Smooth muscle cell (in vitro differentiated cells): ENCODE data around the gene RANBP6. TPM values are rescaled to one million over a fixed set of nuclear protein-coding genes. Genes with fewer than 3 reads are reported as not detected.

ENCODE experiments used
- DNase-seq: peaks from one replicate; lab custom pipeline; 2025; ENCODE audit not compliant: unreplicated experiment; lab: John Stamatoyannopoulos, UW
- H2AFZ ChIP-seq: fragments of 200-600 bp; sonication (generic); 2 replicates; pipeline ENCODE4 v1.6.0; 2016; ENCODE audit warnings: antibody characterized with exemption, low read depth, mild to moderate bottlenecking
- H3F3A ChIP-seq: fragments of 200-600 bp; sonication (generic); 2 replicates; pipeline ENCODE4 v1.6.0; 2017; ENCODE audit warnings: antibody characterized with exemption, low read depth
- H3K27ac ChIP-seq: fragments of 200-600 bp; sonication (generic); 2 replicates; pipeline ENCODE4 v1.5.1; 2016; ENCODE audit warnings: low read depth, mild to moderate bottlenecking
- H3K27me3 ChIP-seq: fragments of 200-600 bp; sonication (generic); 2 replicates; pipeline ENCODE4 v1.6.1; 2016; ENCODE audit warnings: low read depth, mild to moderate bottlenecking
- H3K36me3 ChIP-seq: fragments of 200-600 bp; sonication (generic); 2 replicates; pipeline ENCODE4 v1.5.1; 2016; ENCODE audit warnings: low read depth
- H3K4me1 ChIP-seq: fragments of 200-600 bp; sonication (generic); 2 replicates; pipeline ENCODE4 v1.5.1; 2016; ENCODE audit warnings: low read depth
- H3K4me2 ChIP-seq: fragments of 200-600 bp; sonication (generic); 2 replicates; pipeline ENCODE4 v1.6.0; 2016; ENCODE audit warnings: mild to moderate bottlenecking
- H3K4me3 ChIP-seq: fragments of 200-600 bp; sonication (generic); 2 replicates; pipeline ENCODE4 v1.5.1; 2016; ENCODE audit warnings: mild to moderate bottlenecking
- H3K79me2 ChIP-seq: fragments of 200-600 bp; sonication (generic); 2 replicates; pipeline ENCODE4 v1.6.0; 2016; ENCODE audit warnings: low read depth, mild to moderate bottlenecking
- H3K9ac ChIP-seq: fragments of 200-600 bp; sonication (generic); 2 replicates; pipeline ENCODE4 v1.6.0; 2016; ENCODE audit warnings: low read depth
- H3K9me3 ChIP-seq: fragments of 200-600 bp; sonication (generic); replicated peaks from 2 replicates; pipeline ENCODE4 v1.5.1; 2016; ENCODE audit warnings: low read depth
- H4K20me1 ChIP-seq: fragments of 200-600 bp; sonication (generic); 2 replicates; pipeline ENCODE4 v1.6.0; 2016; ENCODE audit warnings: low read depth
- WGBS: methylation state at CpG from one replicate; pipeline ENCODE4 v1.1.7; 2016; ENCODE audit warnings: low lambda C conversion rate; 5-methylcytosine and 5-hydroxymethylcytosine counted together
- polyA plus RNA-seq: library from polyadenylated mRNA; unstranded; fragments of >200 nt; fragmentation: Nextera tagmentation; extraction: Ambion mirVana; gene quantifications from 2 replicates; pipeline ENCODE4 v1.2.1, GENCODE V29; 2016
- total RNA-seq: library from RNA; depleted of rRNA; stranded (reverse); fragments of >200 nt; gene quantifications from 2 replicates; pipeline ENCODE4 v1.2.3, GENCODE V29; 2014
- TF ChIP-seq, protein P1 (sequence below): fragments of 200-600 bp; sonication (generic); IDR thresholded peaks from 2 replicates; pipeline ENCODE4 v1.5.1; 2017; ENCODE audit warnings: borderline replicate concordance, mild to moderate bottlenecking, antibody characterized with exemption; ENCODE audit not compliant: insufficient read depth, poor library complexity, severe bottlenecking

The RANBP6 gene
- total and polyA plus RNA-seq, 2 experiments from 2014 or later, result 14.1 to 41.9 TPM

DNA sequence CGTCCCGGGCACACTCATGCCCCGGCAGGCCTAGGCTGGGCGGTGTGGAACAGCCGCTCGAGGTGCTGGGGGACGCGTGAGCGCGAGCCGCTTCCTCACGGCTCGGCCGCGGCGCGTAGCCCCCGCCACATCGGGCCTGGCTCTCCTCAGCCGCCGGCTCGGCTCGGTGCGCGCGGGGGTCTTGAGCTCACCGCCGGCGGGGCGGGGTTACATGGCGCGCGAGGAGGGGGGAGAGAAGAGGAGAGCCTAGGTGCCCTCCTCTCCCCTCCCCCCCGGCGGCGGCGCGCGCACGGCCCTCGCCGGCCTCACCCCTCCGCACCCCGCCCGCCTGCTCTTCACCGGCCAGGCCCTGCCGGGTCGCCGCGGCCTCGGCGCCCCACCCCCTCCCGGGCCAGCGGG, 7.7 kb downstream of the RANBP6 start:
- WGBS, result under 1% methylated on average over 26 of the region's 54 CpGs
- peak overlapping the region; percentile 100 for H3K4me3 ChIP-seq
- peak; percentile 82 for DNase-seq
- peaks cover 20% of the 10 kb centered on the region for H3F3A ChIP-seq
- H3K4me2 ChIP-seq, result peak overlapping the region; percentile 96
- peak overlapping the region; percentile 93 for H2AFZ ChIP-seq
- no peaks in the 10 kb centered on the region for H3K27me3 ChIP-seq
- H3K36me3 ChIP-seq, result no peaks in the 10 kb centered on the region
- H3K27ac ChIP-seq, result peak overlapping the region; percentile 98
- H3K4me1 ChIP-seq, result peaks cover 18% of the 10 kb centered on the region
- H3K9ac ChIP-seq, result peak overlapping the region; percentile 96
- H3K9me3 ChIP-seq, result no peaks in the 10 kb centered on the region
- H4K20me1 ChIP-seq, result peaks cover 61% of the 10 kb centered on the region
- TF ChIP-seq, protein P1, sequence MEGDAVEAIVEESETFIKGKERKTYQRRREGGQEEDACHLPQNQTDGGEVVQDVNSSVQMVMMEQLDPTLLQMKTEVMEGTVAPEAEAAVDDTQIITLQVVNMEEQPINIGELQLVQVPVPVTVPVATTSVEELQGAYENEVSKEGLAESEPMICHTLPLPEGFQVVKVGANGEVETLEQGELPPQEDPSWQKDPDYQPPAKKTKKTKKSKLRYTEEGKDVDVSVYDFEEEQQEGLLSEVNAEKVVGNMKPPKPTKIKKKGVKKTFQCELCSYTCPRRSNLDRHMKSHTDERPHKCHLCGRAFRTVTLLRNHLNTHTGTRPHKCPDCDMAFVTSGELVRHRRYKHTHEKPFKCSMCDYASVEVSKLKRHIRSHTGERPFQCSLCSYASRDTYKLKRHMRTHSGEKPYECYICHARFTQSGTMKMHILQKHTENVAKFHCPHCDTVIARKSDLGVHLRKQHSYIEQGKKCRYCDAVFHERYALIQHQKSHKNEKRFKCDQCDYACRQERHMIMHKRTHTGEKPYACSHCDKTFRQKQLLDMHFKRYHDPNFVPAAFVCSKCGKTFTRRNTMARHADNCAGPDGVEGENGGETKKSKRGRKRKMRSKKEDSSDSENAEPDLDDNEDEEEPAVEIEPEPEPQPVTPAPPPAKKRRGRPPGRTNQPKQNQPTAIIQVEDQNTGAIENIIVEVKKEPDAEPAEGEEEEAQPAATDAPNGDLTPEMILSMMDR, result no peak
- H3K79me2 ChIP-seq, result peaks cover 69% of the 10 kb centered on the region

DNA sequence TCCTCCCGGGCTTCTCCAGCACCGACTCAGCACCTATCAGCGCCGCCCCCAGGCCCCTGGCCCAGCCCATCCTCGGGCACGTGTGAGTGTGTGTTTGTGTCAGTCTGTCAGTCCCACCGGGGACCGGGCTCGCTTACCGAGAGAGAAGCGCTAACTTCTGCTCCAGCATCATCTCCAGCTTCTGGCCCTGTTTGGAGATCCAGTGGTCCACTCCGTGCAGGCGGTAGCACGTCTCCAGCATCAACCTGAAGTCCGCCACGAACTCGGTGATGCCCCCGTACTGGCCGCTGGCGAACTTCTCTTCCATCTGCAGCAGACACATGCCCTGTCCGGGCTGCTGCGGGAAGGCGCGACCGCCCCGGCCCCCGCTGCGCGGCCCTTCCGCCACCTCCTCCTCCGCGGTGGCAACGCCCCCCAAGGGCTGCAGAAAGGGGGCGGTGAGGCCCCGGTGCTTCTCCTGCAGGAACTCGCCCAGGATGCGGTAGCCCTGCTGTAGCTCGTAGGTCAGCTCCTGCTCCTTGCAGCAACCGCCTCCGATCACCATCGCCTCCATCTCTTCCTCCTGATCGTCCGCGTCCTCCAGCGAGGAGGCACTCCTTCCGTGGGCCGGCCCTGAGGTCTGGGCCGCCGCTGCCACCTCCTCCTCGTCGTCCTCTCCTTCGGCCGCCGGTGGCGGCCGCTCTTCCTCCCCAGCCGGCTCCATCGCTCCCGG, 8.2 kb downstream of the RANBP6 start:
- Histone ChIP-seq H3K27me3 (no peaks in the 10 kb centered on the region), H3F3A (peaks cover 14% of the 10 kb centered on the region), H3K4me1 (peaks cover 13% of the 10 kb centered on the region), H3K79me2 (peaks cover 69% of the 10 kb centered on the region), H3K9ac (peak overlapping the region; percentile 96), H2AFZ (peak overlapping the region; percentile 70), H3K36me3 (no peaks in the 10 kb centered on the region), H3K4me2 (peak overlapping the region; percentile 96), H3K27ac (peak overlapping the region; percentile 98), H4K20me1 (peaks cover 61% of the 10 kb centered on the region), H3K4me3 (peak overlapping the region; percentile 100), H3K9me3 (no peaks in the 10 kb centered on the region)
- TF ChIP-seq, protein P1, result no peak
- 1% methylated on average over 48 of the region's 59 CpGs for whole genome bisulfite sequencing
- DNase-seq, result peak; percentile 57

DNA sequence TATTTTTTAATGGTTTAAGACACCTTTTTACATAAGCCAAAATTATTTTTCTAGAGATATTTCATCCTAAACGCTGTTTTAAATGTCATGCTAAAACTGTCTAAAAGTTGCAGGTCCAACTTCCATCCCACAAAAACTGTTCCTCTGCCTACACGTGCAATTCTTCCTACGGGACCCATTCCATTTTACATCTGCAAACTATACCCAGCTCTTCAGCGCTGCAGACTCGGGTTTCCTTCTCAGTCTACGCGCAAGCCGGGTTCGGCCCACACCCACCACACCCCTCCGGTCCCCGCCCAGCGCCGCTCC, 8.7 kb downstream of the RANBP6 start:
- H3K36me3 ChIP-seq, result no peaks in the 10 kb centered on the region
- DNase-seq, result no peak
- H3K4me1 ChIP-seq, result peaks cover 13% of the 10 kb centered on the region
- TF ChIP-seq, protein P1, result no peak
- peaks cover 14% of the 10 kb centered on the region for H3F3A ChIP-seq
- H3K27me3 ChIP-seq, result no peaks in the 10 kb centered on the region
- H3K4me3 ChIP-seq, result peak overlapping the region; percentile 100
- H3K27ac ChIP-seq, result peak overlapping the region; percentile 98
- peaks cover 69% of the 10 kb centered on the region for H3K79me2 ChIP-seq
- WGBS, result under 1% methylated on average over 13 of the region's 13 CpGs
- H3K9me3 ChIP-seq, result no peaks in the 10 kb centered on the region
- peaks cover 61% of the 10 kb centered on the region for H4K20me1 ChIP-seq
- no peak overlapping the region for H2AFZ ChIP-seq
- peak overlapping the region; percentile 96 for H3K4me2 ChIP-seq
- peak overlapping the region; percentile 96 for H3K9ac ChIP-seq

DNA sequence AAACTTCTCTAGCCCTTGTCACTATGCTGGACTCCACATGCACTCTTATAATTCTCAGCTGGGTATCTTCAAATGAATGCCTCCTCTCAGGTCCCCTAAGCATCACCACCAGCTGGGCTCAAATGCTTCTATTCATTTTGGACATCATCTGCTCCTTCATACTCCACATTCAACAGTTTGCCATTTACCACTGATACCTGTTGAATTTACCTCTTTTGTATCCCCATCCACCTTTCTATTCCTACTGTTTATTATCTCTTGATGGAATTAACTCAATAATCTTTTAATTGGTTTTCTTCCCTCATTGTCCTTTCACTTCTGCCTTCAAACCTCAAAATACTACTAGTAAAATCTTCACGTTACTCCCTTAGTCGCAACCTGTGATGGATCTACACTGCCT, 14.5 kb downstream of the RANBP6 start:
- Histone ChIP-seq H3K79me2 (peaks cover 99% of the 10 kb centered on the region), H2AFZ (no peak overlapping the region), H3K27ac (no peak overlapping the region), H3K4me1 (peaks cover 17% of the 10 kb centered on the region), H3K27me3 (no peaks in the 10 kb centered on the region), H3K4me2 (no peak overlapping the region), H3F3A (no peaks in the 10 kb centered on the region), H3K36me3 (no peaks in the 10 kb centered on the region), H3K9ac (no peak overlapping the region), H4K20me1 (peaks cover 100% of the 10 kb centered on the region), H3K4me3 (no peak overlapping the region), H3K9me3 (no peaks in the 10 kb centered on the region)
- TF ChIP-seq, protein P1, result no peak
- no peak for DNase-seq
- 98% methylated on average over 2 of the region's 2 CpGs for WGBS
